ENCODE measurements around the gene ACAN.

The ACAN gene

DNA sequence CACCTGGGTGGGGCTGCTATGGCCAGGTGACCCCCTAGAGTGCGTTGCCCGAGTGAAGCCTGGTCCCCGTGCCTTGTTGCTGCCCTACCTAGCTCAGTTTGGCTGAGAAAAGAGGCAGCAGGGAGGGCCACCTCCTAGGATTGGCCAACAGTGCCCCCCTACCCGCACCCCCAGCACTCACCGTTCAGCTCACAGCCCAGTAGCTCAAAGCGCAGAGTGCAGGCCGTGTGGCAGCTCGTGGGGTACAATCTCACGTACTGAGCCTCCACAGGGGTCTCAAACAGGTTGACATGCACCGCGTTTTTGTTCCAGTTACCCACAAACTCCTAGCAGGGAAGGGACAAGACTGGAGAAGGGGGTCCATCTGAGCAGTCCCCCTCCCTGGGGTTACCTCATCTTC, 102.3 kb downstream of the ACAN start:
- TF ChIP-seq, protein P1, sequence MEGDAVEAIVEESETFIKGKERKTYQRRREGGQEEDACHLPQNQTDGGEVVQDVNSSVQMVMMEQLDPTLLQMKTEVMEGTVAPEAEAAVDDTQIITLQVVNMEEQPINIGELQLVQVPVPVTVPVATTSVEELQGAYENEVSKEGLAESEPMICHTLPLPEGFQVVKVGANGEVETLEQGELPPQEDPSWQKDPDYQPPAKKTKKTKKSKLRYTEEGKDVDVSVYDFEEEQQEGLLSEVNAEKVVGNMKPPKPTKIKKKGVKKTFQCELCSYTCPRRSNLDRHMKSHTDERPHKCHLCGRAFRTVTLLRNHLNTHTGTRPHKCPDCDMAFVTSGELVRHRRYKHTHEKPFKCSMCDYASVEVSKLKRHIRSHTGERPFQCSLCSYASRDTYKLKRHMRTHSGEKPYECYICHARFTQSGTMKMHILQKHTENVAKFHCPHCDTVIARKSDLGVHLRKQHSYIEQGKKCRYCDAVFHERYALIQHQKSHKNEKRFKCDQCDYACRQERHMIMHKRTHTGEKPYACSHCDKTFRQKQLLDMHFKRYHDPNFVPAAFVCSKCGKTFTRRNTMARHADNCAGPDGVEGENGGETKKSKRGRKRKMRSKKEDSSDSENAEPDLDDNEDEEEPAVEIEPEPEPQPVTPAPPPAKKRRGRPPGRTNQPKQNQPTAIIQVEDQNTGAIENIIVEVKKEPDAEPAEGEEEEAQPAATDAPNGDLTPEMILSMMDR (IDR thresholded peaks at IDR 0.05; ENCODE audit: control insufficient read depth, extremely low read depth, insufficient read depth), result no peak
- H3K4me3 ChIP-seq (ENCODE audit: low read depth, low read length), result no peak overlapping the region
- DNase-seq (ENCODE audit: low read depth), result no peak

DNA sequence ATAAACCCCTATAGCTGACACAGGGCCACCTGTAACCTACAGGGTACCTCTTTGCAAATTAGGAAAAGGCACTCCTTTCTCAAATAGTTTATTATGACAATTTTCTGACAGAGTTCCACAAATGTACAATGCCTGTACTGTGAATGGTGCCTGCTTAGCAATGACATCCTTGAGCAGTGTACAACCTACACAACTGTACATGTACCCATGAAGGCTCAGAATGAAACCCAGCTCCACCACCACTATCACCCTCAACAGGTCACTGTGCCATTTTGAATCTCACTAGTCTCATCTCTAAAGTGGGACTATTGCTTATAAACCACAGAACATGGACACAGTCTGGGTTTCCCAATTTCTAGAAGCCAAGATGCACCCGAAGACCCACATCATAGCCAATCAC, 102.9 kb downstream of the ACAN start:
- TF ChIP-seq, protein P1 (IDR thresholded peaks at IDR 0.05; ENCODE audit: control insufficient read depth, extremely low read depth, insufficient read depth), result no peak
- H3K4me3 ChIP-seq (ENCODE audit: low read depth, low read length), result no peak overlapping the region
- no peak for DNase-seq (ENCODE audit: low read depth)

DNA sequence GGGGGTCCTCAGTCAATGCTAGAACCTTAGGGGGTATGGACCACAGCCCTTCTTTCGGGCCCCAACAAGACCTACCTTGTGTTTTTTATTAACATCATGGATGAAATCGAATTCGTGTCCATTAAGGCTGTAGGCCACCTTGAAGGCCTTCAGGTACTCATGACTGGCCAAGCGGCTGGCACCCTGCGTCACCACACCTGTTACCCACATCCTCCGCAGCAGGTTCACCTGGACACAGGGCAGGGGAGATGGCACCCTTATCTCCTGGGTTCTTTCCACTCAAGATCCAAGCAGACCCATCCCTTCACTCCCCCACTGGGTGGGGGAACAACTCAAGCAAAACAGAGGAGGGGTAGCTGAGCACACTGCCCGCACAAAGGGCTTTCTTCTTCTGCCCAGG, 103.3 kb downstream of the ACAN start:
- TF ChIP-seq, protein P1 (IDR thresholded peaks at IDR 0.05; ENCODE audit: control insufficient read depth, extremely low read depth, insufficient read depth), result no peak
- H3K4me3 ChIP-seq (ENCODE audit: low read depth, low read length), result no peak overlapping the region
- DNase-seq (ENCODE audit: low read depth), result no peak

DNA sequence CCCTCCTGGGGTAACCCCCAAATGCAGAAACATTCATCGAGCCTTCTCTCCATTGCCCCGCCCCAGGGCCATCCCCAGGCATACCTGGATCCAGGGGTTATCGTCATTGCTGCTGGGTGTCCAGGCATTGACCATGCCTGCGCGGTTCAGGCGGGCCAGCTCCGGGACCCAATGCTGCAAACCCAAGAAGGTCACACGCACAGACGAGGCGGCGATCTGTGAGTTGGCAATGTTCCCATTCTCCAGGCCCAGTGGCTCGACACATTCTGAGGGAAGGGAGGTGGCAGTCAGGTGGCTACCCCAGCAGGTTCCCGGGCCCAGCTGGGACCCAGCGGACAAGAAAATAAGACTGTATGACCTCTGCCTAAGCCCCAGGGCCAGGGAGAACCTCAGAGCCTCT, 103.9 kb downstream of the ACAN start:
- DNase-seq (ENCODE audit: low read depth), result no peak
- H3K4me3 ChIP-seq (ENCODE audit: low read depth, low read length), result no peak overlapping the region
- TF ChIP-seq, protein P1 (IDR thresholded peaks at IDR 0.05; ENCODE audit: control insufficient read depth, extremely low read depth, insufficient read depth), result no peak

DNA sequence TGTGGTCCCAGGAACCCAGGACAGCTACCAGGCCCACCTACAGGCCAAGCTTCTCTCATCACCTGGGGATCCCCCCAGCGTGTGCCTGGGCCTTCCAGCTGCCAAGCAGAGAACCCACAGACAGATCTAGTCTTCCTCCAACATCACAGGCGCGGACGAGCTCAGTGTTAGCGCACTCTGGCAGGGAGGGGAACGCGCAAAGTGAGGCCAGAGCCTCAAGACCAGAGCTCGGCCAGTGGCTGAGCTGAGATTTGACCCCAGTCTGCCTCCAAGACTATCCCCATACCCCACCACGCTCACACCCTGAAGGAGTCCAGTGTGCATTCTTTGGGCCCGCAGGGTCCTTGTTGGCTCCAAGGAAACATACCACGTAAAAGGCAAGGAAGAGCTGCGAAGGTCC, 104.9 kb downstream of the ACAN start:
- TF ChIP-seq, protein P1 (IDR thresholded peaks at IDR 0.05; ENCODE audit: control insufficient read depth, extremely low read depth, insufficient read depth), result no peak
- H3K4me3 ChIP-seq (ENCODE audit: low read depth, low read length), result no peak overlapping the region
- no peak for DNase-seq (ENCODE audit: low read depth)

DNA sequence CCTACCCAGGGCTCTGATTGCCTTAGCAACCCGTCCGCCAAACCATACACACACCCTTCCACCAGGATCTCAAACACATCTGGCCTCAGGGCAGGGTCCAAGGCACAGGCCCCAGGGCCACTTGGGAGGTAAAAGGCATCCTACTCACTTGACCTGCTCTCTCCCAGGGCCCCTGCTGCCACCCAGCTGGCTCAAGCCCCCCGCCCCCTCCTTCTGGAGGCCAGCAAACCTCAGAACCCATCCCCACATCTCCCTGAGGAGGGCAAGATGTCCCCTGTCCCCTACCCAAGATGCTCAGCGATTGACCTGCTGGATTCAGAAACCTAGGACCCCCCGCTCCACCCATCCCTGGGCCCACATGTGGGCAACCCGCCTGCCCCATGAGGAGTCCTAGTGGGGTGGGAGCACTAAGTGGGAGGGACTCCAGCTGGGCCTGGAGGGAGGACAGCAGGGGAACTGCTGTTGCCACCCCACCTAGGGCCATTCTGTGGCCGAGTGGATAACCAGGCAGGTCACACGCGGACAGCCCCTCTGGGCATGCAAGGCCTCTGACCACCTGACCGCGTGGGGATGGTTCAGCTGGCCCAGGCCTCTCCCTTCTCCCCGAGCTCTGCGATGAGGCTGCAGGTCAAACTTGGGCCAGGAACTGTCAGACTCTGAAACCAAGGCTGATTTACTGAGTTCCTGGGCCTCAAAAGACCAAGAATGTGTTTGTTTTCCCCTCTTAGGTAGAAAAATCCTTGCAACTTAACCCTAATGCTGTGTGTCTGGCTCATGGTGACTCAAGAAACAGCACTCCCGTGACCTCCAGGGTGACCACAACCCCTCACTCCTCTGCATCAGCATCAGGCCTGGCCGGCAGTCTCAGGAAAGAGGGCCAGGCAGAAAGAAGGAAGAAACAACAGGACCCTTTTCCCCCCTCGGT, 105.7 kb downstream of the ACAN start:
- DNase-seq (ENCODE audit: low read depth), result no peak
- TF ChIP-seq, protein P1 (IDR thresholded peaks at IDR 0.05; ENCODE audit: control insufficient read depth, extremely low read depth, insufficient read depth), result no peak
- no peak overlapping the region for H3K4me3 ChIP-seq (ENCODE audit: low read depth, low read length)

Data from LNCaP clone FGC (cell line).